HFFc6 (cell line): ENCODE results near the gene CAPN1. TPM values are rescaled to one million over a fixed set of nuclear protein-coding genes. Genes with fewer than 3 reads are reported as not detected.
A peak's percentile ranks its signal among the peaks of the same experiment; 100 is the strongest.

Source experiments
- DNase-seq: peaks from one replicate; pipeline ENCODE4 v3.0.0-alpha.2; 2018
- H3K27ac Mint-ChIP-seq: 2 replicates; pipeline ENCODE4 v1.8.0; 2020; ENCODE audit warnings: mild to moderate bottlenecking, mixed read lengths
- H3K27me3 Mint-ChIP-seq: 2 replicates; pipeline ENCODE4 v1.8.0; 2021; ENCODE audit warnings: mild to moderate bottlenecking, moderate library complexity, mixed read lengths; ENCODE audit not compliant: insufficient read depth
- H3K36me3 Mint-ChIP-seq: 2 replicates; pipeline ENCODE4 v1.8.0; 2021; ENCODE audit warnings: low read depth, mixed read lengths
- H3K4me1 Mint-ChIP-seq: 2 replicates; pipeline ENCODE4 v1.8.0; 2020; ENCODE audit warnings: low read depth, mixed read lengths
- H3K4me3 Mint-ChIP-seq: 2 replicates; pipeline ENCODE4 v1.8.0; 2020; ENCODE audit warnings: mild to moderate bottlenecking, moderate library complexity, mixed read lengths
- H3K9me3 Mint-ChIP-seq: 2 replicates; pipeline ENCODE4 v1.8.0; 2020; ENCODE audit warnings: mild to moderate bottlenecking, mixed read lengths
- total RNA-seq, 6 experiments: library from RNA; stranded (reverse); fragmentation: NEBNext Ultra II Directional; extraction: Animal tissue kit (Norgen Biotek cat#: 25700); gene quantifications; 2 replicates in 1 of 6; 3 replicates in 5 of 6; pipeline ENCODE4 v1.2.3, GENCODE V29; 2021
- TF ChIP-seq, protein P1 (sequence below): fragments of 200-600 bp; sonication (generic); IDR thresholded peaks from 2 replicates; pipeline ENCODE4 v1.5.0; 2021; ENCODE audit warnings: antibody characterized with exemption, mild to moderate bottlenecking

The CAPN1 gene
- total RNA-seq, 6 experiments from 2014 or later, result 203 to 271 (median 231) TPM

DNA sequence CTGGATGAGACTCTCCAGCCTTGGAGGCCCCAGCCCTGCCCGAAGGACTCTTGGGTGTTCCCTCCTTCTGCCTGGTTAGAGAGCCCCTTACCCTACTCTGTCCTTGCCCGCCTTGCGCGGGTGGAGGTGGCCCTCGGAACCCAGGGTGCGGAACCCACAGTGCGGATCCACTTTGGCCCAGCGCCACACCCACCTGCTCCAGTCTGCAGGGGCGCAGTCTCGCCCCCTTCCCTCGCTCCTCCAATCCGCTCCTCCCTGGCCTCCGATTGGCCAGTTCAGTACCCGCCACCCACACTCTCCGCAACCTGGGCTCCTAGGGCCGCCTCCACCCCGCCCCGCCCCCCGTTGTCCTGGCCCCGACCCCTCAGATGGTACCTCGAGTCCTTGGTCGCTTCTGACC is 2.4 kb downstream of the CAPN1 start:
- Mint-ChIP-seq H3K9me3 (no peaks in the 10 kb centered on the region), H3K36me3 (peaks cover 11% of the 10 kb centered on the region), H3K27me3 (peaks cover 1% of the 10 kb centered on the region; the same call in 1 of the 2 replicates), H3K27ac (no peak overlapping the region), H3K4me3 (no peak overlapping the region), H3K4me1 (peaks cover 22% of the 10 kb centered on the region)
- TF ChIP-seq, protein P1, sequence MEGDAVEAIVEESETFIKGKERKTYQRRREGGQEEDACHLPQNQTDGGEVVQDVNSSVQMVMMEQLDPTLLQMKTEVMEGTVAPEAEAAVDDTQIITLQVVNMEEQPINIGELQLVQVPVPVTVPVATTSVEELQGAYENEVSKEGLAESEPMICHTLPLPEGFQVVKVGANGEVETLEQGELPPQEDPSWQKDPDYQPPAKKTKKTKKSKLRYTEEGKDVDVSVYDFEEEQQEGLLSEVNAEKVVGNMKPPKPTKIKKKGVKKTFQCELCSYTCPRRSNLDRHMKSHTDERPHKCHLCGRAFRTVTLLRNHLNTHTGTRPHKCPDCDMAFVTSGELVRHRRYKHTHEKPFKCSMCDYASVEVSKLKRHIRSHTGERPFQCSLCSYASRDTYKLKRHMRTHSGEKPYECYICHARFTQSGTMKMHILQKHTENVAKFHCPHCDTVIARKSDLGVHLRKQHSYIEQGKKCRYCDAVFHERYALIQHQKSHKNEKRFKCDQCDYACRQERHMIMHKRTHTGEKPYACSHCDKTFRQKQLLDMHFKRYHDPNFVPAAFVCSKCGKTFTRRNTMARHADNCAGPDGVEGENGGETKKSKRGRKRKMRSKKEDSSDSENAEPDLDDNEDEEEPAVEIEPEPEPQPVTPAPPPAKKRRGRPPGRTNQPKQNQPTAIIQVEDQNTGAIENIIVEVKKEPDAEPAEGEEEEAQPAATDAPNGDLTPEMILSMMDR, result no peak
- no peak for DNase-seq

DNA sequence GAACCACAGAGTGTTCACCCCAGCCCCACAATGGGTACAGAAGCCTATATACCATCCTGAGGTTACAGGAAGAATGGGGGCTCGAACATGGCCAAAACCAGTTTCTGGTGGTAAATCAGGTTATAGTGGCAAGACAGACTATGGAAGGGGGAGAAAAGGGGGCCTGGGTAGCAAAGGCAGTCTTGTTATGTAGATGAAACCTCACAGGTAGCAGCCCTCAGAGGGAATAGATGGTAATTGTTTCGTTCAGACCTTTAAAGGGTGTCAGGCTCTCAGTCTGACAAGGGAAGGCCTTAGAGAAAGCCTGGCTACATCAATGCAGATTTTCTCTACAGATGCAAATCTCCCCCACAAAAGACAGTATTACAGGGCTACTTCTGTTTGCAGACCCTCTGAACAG is 3.4 kb downstream of the CAPN1 start:
- H3K36me3 Mint-ChIP-seq, result peaks cover 21% of the 10 kb centered on the region
- no peak overlapping the region for H3K4me3 Mint-ChIP-seq
- H3K27ac Mint-ChIP-seq, result no peak overlapping the region
- H3K27me3 Mint-ChIP-seq, result peaks cover 1% of the 10 kb centered on the region; the same call in 1 of the 2 replicates
- no peak for DNase-seq
- no peaks in the 10 kb centered on the region for H3K9me3 Mint-ChIP-seq
- H3K4me1 Mint-ChIP-seq, result peaks cover 20% of the 10 kb centered on the region
- TF ChIP-seq, protein P1, result no peak

DNA sequence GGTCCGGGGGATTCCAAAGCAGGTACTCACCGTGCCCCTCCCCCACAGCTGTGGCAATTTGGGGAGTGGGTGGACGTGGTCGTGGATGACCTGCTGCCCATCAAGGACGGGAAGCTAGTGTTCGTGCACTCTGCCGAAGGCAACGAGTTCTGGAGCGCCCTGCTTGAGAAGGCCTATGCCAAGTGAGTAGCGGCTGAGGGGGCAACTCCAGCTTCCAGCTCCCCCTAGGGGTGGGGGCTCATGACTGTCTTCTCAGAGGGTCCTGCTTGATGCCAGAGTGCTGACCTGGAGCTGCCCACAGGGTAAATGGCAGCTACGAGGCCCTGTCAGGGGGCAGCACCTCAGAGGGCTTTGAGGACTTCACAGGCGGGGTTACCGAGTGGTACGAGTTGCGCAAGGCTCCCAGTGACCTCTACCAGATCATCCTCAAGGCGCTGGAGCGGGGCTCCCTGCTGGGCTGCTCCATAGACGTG is 4.2 kb downstream of the CAPN1 start:
- Mint-ChIP-seq H3K4me3 (no peak overlapping the region), H3K27me3 (peaks cover 1% of the 10 kb centered on the region; the same call in 1 of the 2 replicates), H3K36me3 (peaks cover 25% of the 10 kb centered on the region), H3K4me1 (peaks cover 15% of the 10 kb centered on the region), H3K27ac (no peak overlapping the region), H3K9me3 (no peaks in the 10 kb centered on the region)
- no peak for DNase-seq
- TF ChIP-seq, protein P1, result peak; percentile 48

DNA sequence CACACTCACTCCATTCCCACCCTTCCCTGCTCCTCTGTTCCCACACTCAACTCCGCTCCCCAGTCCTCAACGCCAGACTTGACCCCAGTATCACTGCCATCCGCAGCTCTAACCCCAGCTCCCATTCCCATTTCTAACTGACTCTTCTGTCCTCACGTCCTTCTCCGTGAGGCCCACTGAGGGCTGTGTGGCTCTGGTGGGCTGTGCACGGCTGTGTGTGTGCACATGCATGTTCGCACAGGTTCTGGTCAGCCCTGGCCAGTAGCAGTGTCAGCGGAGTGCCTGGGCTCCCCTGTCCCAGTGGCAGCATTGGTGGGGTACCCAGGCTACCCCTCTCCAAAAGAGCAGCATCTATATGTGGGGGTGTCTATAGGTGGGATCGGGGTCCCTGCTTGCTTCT is 5.0 kb downstream of the CAPN1 start:
- Mint-ChIP-seq H3K27ac (no peak overlapping the region), H3K4me3 (no peak overlapping the region), H3K27me3 (peaks cover 1% of the 10 kb centered on the region; the same call in 1 of the 2 replicates), H3K4me1 (peaks cover 15% of the 10 kb centered on the region), H3K36me3 (peaks cover 25% of the 10 kb centered on the region), H3K9me3 (no peaks in the 10 kb centered on the region)
- DNase-seq, result no peak
- TF ChIP-seq, protein P1, result no peak

DNA sequence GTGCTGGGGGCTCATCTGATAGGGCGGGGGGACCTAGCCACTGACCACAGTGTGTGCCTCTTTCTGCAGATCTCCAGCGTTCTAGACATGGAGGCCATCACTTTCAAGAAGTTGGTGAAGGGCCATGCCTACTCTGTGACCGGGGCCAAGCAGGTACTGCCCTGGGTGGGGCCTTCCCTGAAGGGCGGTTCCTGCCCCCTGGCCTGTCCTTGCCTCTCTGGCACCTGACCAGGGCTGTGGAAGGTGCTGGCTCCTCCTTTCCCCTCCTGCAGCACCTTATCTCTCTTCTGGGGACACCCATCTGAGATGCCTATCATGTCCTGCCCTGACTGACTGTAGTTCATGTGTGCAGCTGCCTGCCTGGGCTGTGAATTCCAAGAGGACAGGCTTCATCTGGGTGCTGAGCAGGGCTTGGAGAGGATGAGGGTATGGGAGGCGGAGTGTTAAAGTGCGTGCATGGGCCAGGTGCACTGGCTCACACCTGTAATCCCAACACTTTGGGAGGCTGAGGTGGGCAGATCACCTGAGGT is 5.5 kb downstream of the CAPN1 start:
- Mint-ChIP-seq H3K27me3 (peaks cover 1% of the 10 kb centered on the region; the same call in 1 of the 2 replicates), H3K36me3 (peaks cover 24% of the 10 kb centered on the region), H3K9me3 (no peaks in the 10 kb centered on the region), H3K27ac (no peak overlapping the region), H3K4me1 (peaks cover 14% of the 10 kb centered on the region), H3K4me3 (no peak overlapping the region)
- no peak for DNase-seq
- TF ChIP-seq, protein P1, result no peak
